Measurements from ENCODE around the gene TPBGL. TPM values are rescaled to one million over a fixed set of nuclear protein-coding genes. Genes with fewer than 3 reads are reported as not detected.

Gene TPBGL
- total RNA-seq, 1 experiment from 2014 or later, result not detected

DNA sequence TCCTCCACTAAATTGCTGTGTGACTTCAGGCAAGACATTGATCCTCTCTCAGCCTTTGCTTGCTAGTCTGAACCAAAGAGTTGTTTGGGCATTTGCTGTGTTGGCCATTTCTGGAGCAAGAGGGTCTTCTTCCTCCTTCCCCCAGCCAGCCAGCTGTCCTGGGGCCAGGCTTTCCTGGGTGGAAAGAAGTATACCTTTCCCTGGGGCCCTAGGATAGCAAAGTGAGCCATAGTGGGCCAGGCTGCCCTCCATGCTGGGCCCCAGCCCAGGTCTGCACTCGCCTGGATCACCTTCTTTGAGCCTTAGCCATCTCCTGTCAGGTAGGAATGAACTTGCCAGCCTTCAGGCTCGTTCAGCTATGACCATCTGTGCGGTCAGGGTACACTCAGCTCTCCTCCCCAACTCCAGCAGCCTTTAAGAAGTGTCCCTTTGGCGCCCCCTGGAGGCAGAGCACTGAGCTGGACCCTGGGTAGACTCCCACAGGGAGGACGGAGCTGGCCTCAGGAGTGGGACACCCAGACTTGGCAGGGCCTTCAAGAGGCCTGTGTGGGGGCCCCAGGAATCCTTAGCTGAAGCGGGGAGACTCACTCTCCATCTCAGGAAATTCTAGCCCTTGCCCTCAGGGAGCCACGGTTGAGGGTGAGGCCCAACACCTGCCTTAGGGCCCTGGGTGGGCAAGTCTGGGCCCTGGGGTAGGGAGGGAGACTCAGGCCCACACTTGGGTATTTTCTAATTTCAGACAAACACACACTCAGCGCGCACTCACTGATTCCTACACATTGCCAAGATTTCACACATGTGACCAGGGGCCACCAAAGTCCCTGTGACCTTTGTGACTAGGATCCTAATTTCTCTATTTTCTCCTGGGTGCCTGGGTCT lies 35.6 kb upstream of the TPBGL start:
- in situ Hi-C loops (cut with HindIII; ENCODE audit: low pct_unique_long_range_greater_than_20kb, low sequenced_read_pairs), result no loop called here

DNA sequence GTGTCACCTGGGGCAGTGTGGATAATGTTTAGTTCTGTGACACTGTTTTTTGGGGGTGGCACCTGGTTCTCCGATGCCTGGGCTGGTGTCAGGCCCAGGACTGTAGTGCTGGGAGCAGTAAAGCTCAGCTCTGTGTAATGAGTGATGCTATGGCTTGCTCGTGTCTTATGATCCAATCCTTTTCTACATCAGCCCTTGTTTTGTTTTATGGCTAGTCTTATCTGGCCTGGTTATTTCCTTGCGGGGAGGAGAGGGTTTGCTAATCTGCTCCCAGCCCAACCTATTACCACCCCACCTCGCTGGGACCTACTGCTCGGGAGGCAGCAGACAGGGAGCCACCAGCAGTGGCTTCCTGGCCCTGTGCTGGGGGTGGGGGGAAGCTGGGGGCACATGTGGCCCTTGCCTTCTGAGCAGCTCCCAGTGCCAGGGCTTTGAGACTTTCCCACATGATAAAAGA lies 35.0 kb upstream of the TPBGL start:
- DNase-seq (ENCODE audit: low read depth), result no peak
- in situ Hi-C loops (cut with HindIII; ENCODE audit: low pct_unique_long_range_greater_than_20kb, low sequenced_read_pairs), result no loop called here

More for the DNA sequence above, 35.6 kb upstream of the TPBGL start:
- peak; percentile 62 for DNase-seq (ENCODE audit: low read depth)

DNA sequence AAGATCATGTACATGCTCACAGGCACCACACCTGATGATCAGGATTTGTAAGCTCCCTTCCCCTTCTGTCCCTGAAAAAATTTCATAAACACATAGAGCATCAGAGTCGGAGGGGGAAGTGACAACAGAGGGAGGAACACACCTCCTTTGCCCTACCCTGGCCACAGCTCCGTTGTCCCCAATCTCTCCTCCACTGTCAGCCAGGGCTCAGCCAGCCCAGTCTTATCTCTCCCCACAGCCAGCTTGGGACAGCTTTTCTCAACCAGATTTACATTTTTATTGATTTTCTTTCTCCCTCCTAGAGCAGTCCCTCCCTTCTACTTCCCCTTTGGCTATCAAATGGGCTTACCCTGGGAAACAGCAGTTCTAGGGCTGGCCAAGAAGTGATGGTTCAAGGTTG lies 32.1 kb upstream of the TPBGL start:
- DNase-seq (ENCODE audit: low read depth), result no peak
- in situ Hi-C loops (cut with HindIII; ENCODE audit: low pct_unique_long_range_greater_than_20kb, low sequenced_read_pairs), result no loop called here

- no peak for DNase-seq (ENCODE audit: low read depth)
- in situ Hi-C loops (cut with HindIII; ENCODE audit: low pct_unique_long_range_greater_than_20kb, low sequenced_read_pairs), result no loop called here
These were observed 28.2 kb upstream of the TPBGL start for GRCh38 chr11:75212411-75212810.

GRCh38 chr11:75214411-75214821 lies 26.2 kb upstream of the TPBGL start:
- DNase-seq (ENCODE audit: low read depth), result peak; percentile 67
- in situ Hi-C loops (cut with HindIII; ENCODE audit: low pct_unique_long_range_greater_than_20kb, low sequenced_read_pairs), result no loop called here

DNA sequence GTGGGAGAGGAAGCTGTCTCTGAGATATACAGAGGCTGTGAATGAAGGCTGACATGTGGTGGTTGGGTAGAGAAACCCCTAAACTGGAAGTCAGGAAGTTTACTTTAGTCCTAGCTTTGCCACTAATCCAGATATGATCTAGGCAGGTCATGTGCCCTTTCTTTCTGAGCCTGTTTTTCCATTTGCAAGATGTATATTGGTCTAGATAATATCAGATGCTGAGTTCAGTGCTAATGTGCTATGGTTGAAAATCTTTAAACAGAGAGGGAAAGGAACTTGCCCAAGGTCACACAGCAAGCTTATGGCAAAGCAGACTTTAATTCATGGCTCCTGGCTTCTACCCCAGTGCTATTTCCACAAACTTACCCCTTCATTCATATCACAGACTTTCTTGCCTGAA lies 25.7 kb upstream of the TPBGL start:
- in situ Hi-C loops (cut with HindIII; ENCODE audit: low pct_unique_long_range_greater_than_20kb, low sequenced_read_pairs), result no loop called here
- DNase-seq (ENCODE audit: low read depth), result no peak

DNA sequence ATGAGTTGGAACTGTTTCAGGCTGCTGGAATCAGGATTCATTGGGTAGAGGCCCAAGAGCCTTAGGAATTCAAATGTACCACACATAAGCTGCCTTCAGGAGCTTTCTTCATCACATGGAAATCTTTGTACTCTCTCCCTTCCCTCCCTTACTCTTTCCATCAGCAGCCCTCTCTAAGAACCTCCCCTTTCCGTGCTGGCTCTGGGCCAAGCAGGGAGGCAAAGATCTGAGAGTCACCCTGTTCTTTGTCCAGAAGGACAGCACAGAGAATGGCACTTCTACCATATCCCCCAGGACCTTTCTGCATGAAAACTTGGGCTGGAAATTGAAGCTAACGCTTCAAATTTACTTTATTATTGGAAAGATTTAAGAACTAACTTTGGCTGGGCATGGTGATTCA lies 20.7 kb upstream of the TPBGL start:
- DNase-seq (ENCODE audit: low read depth), result no peak
- in situ Hi-C loops (cut with HindIII; ENCODE audit: low pct_unique_long_range_greater_than_20kb, low sequenced_read_pairs), result no loop called here

GRCh38 chr11:75223954-75224643 lies 16.5 kb upstream of the TPBGL start:
- in situ Hi-C loops (cut with HindIII; ENCODE audit: low pct_unique_long_range_greater_than_20kb, low sequenced_read_pairs), result no loop called here
- no peak for DNase-seq (ENCODE audit: low read depth)

DNA sequence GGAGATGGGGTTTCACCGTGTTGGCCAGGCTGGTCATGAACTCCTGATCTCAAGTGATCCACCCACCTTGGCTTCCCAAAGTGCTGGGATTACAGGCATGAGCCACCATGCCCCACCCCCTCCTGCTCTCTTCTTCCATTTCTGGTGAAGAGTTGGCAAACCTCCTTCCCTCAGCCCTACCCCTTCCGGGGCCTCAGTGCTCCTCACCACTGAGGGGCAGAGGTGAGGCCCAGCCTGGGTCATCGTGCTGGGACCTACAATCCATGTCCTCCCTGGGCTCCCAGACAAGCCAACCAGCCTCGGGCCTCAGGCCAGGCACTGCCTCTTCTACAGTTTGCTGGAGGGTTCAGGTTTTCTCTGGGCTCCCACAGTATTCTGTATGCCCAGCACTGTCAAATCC lies 14.8 kb upstream of the TPBGL start:
- in situ Hi-C loops (cut with HindIII; ENCODE audit: low pct_unique_long_range_greater_than_20kb, low sequenced_read_pairs), result no loop called here

DNA sequence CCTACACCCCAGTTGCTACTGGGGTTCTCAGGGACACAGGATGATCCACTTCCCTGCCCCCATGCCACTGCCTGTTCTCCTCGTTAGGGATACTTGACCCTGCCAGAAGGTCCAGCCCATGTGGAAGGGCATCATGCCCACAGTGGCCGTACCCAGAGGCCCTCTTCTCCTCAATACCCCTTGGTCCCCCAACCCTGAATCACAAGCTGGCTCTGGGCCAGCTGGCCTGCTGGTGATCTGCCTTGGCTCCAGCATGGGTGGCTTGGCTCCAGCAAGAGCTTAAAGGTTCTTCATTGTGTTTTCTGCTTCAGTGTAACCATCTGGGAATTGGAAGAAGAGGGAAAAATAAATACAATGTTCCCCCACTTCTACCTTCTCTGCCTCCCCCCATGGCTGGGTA lies 11.1 kb upstream of the TPBGL start:
- in situ Hi-C loops (cut with HindIII; ENCODE audit: low pct_unique_long_range_greater_than_20kb, low sequenced_read_pairs), result no loop called here
- no peak for DNase-seq (ENCODE audit: low read depth)

More for the DNA sequence above, 14.8 kb upstream of the TPBGL start:
- DNase-seq (ENCODE audit: low read depth), result no peak

DNA sequence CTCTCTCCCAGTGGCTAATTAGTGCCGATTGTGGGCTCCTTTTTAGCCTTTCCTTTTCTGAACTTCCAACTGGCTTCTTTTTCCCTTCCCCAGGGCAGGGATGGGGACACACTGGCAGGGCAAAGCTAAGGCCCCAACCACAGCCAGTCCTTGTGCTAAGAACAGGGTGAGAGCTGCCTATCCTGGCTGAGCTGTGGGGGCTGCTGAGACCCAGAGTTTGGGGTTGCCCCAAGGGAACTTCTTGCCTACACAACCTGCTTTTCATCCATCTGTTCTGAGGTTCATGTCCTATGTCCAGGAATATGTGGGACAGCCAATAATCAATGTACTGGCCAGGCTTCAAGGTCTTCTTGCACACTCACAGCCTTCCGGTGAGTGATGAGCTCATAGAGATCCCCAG lies 10.0 kb upstream of the TPBGL start:
- in situ Hi-C loops (cut with HindIII; ENCODE audit: low pct_unique_long_range_greater_than_20kb, low sequenced_read_pairs), result no loop called here
- DNase-seq (ENCODE audit: low read depth), result no peak

DNA sequence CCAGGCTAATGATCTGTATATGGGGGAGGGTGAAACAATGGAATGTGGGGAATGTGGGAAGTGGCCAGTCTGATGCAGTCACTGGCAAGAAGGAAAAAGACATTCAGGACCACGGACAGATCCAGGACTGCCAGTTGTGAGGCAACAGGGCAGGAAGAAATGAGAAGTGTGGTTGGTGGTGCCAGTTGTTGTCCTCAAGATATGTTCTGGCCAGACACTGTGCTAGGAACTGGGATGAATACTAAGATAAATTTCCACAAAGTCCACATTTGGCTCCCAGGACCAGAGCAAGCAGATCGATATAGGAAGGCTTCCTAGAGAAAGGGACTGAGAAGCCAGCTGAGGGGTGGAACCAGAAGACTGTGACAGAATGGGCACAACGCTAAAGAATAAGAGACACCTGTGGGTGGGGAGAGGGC lies 6.8 kb upstream of the TPBGL start:
- peak; percentile 55 for DNase-seq (ENCODE audit: low read depth)
- in situ Hi-C loops (cut with HindIII; ENCODE audit: low pct_unique_long_range_greater_than_20kb, low sequenced_read_pairs), result no loop called here

GRCh38 chr11:75236062-75236461 lies 4.5 kb upstream of the TPBGL start:
- no peak for DNase-seq (ENCODE audit: low read depth)
- in situ Hi-C loops (cut with HindIII; ENCODE audit: low pct_unique_long_range_greater_than_20kb, low sequenced_read_pairs), result no loop called here

DNA sequence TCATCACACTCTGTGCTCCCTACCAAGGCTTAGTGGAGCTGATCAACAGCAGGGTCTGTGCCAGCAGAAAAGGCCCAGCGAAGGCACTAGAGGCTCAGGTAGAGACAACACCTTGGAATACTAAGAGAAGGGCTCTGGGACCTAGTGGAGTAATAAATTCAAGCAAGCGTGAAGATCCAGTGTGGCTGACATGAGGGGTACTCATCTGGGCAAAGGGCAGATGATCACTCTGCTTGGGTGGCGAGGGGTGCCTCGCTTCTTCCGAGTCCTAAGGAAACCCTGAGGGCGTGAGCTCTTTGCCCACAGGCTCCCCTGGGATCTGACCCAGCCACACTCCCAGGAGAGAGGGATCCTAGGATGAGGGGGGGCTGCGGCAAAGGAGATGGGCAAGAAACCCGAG lies 3.5 kb upstream of the TPBGL start:
- in situ Hi-C loops (cut with HindIII; ENCODE audit: low pct_unique_long_range_greater_than_20kb, low sequenced_read_pairs), result no loop called here
- no peak for DNase-seq (ENCODE audit: low read depth)

- DNase-seq (ENCODE audit: low read depth), result no peak
- in situ Hi-C loops (cut with HindIII; ENCODE audit: low pct_unique_long_range_greater_than_20kb, low sequenced_read_pairs), result no loop called here
These were observed 1.8 kb upstream of the TPBGL start for GRCh38 chr11:75238595-75239440.

DNA sequence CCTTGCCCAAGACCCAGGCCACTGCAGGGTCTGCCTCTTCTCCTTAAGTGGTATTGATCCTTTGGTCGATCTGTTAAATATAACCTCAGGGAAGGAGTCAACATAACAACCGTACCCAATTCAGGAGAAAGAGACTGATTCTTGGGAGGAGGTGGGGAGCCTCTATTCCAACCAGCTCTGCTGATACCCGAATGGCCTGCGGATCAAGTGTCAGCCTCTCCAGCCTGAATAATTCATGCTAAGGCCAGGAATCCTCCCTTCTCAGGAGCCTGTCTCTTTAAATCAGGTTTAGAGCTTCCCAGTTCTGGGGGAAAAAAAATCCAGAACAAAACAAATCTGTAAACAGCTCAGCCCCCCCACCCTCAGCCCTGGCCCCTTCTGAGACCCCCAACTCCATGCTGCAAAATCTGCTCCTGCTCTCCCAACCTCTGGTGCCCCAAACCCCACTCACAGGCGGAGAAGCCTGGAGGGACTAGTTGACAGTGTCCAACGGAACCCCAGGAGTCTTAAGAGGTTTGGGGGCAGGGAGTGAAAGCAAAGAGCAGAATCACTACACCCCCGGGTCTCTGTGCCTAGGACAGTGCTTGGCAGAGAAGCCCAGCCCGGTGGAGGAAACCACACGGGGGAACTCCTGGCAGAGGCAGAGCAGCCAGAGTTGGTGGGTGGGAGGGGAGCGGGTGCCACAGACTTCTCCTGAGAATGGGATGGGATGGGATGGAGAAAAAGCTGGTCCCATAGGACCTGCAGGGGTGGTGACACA lies 863 bp upstream of the TPBGL start:
- in situ Hi-C loops (cut with HindIII; ENCODE audit: low pct_unique_long_range_greater_than_20kb, low sequenced_read_pairs), result no loop called here
- no peak for DNase-seq (ENCODE audit: low read depth)

DNA sequence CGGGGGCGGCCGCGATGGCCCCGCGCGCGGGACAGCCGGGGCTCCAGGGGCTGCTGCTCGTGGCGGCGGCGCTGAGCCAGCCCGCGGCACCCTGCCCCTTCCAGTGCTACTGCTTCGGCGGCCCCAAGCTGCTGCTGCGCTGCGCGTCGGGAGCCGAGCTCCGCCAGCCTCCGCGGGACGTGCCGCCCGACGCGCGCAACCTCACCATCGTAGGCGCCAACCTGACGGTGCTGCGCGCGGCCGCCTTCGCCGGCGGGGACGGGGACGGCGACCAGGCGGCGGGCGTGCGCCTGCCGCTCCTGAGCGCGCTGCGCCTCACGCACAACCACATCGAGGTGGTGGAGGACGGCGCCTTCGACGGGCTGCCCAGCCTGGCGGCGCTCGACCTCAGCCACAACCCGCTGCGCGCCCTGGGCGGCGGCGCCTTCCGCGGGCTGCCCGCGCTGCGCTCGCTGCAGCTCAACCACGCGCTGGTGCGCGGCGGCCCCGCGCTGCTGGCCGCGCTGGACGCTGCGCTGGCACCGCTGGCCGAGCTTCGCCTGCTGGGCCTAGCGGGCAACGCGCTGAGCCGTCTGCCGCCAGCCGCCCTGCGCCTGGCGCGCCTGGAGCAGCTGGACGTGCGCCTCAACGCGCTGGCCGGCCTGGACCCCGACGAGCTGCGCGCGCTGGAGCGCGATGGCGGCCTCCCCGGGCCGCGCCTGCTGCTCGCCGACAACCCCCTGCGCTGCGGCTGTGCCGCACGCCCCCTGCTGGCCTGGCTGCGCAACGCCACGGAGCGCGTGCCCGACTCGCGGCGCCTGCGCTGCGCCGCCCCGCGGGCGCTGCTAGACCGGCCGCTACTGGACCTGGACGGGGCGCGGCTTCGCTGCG lies 697 bp downstream of the TPBGL start:
- in situ Hi-C loops (cut with HindIII; ENCODE audit: low pct_unique_long_range_greater_than_20kb, low sequenced_read_pairs), result no loop called here
- peak; percentile 84 for DNase-seq (ENCODE audit: low read depth)
